ENCODE measurements around the gene RETN. TPM values are rescaled to one million over a fixed set of nuclear protein-coding genes. Genes with fewer than 3 reads are reported as not detected.

The RETN gene
- polyA plus RNA-seq, 1 of the 3 experiments (the other 2 are of a cell fraction) = not detected

DNA sequence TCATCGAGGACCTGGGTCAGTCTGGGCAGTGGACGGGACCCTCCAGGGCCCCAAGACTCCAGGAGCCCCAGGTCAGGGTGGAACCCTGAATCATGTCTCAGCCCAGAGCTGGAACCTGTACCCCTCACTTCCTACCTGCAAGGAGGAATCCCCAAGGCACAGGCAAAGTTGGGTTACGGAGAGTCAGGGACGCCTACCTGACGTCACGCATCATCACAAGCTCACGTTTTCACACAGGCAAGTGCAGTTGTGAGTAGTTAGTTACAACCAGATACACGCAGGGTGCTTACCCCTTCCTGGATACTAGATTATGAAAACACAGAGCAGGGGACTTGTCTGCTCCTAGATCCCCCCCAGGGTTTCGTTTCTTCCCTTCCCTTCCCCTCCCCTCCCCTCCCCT, 1.9 kb downstream of the RETN start:
- H3K9ac ChIP-seq = no peak overlapping the region
- ChIA-PET CTCF (interaction anchor here (0.9 to 4.3 kb wide), 5 partner anchors 10 to 316 kb away, joined by 3 to 16 read pairs (median 4); partner anchors contain the start of gene TRAPPC5), POLR2A (no interaction called here)
- TF ChIP-seq, protein P1, sequence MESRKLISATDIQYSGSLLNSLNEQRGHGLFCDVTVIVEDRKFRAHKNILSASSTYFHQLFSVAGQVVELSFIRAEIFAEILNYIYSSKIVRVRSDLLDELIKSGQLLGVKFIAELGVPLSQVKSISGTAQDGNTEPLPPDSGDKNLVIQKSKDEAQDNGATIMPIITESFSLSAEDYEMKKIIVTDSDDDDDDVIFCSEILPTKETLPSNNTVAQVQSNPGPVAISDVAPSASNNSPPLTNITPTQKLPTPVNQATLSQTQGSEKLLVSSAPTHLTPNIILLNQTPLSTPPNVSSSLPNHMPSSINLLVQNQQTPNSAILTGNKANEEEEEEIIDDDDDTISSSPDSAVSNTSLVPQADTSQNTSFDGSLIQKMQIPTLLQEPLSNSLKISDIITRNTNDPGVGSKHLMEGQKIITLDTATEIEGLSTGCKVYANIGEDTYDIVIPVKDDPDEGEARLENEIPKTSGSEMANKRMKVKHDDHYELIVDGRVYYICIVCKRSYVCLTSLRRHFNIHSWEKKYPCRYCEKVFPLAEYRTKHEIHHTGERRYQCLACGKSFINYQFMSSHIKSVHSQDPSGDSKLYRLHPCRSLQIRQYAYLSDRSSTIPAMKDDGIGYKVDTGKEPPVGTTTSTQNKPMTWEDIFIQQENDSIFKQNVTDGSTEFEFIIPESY (IDR thresholded peaks at IDR 0.05; ENCODE audit: borderline replicate concordance, low read depth) = no peak
- no peak for TF ChIP-seq FOXJ3 (CRISPR knock-in tag; IDR thresholded peaks at IDR 0.05)
- no peak for TF ChIP-seq TAF1 (IDR thresholded peaks at IDR 0.05; ENCODE audit: borderline replicate concordance, low read depth, low read length)
- no peak for TF ChIP-seq JUND (IDR thresholded peaks at IDR 0.05)
- no peak for TF ChIP-seq RFX5 (IDR thresholded peaks at IDR 0.05; ENCODE audit: low read length)
- TF ChIP-seq, protein P2, sequence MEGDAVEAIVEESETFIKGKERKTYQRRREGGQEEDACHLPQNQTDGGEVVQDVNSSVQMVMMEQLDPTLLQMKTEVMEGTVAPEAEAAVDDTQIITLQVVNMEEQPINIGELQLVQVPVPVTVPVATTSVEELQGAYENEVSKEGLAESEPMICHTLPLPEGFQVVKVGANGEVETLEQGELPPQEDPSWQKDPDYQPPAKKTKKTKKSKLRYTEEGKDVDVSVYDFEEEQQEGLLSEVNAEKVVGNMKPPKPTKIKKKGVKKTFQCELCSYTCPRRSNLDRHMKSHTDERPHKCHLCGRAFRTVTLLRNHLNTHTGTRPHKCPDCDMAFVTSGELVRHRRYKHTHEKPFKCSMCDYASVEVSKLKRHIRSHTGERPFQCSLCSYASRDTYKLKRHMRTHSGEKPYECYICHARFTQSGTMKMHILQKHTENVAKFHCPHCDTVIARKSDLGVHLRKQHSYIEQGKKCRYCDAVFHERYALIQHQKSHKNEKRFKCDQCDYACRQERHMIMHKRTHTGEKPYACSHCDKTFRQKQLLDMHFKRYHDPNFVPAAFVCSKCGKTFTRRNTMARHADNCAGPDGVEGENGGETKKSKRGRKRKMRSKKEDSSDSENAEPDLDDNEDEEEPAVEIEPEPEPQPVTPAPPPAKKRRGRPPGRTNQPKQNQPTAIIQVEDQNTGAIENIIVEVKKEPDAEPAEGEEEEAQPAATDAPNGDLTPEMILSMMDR (IDR thresholded peaks at IDR 0.05) = no peak
- TF ChIP-seq NRF1 (IDR thresholded peaks at IDR 0.05; ENCODE audit: low read depth, low read length) = no peak
- TF ChIP-seq TEAD4 (IDR thresholded peaks at IDR 0.05; ENCODE audit: borderline replicate concordance, insufficient read depth) = no peak
- TF ChIP-seq EP300 (IDR thresholded peaks at IDR 0.05; ENCODE audit: borderline replicate concordance in 1 of 2, low read depth in 1 of 2, low read length in 1 of 2) = no peak
- no peak for TF ChIP-seq NFIC (IDR thresholded peaks at IDR 0.05; ENCODE audit: borderline replicate concordance)
- TF ChIP-seq RAD21 (IDR thresholded peaks at IDR 0.05; ENCODE audit: low read length) = no peak
- TF ChIP-seq EZH2phosphoT487 (IDR thresholded peaks at IDR 0.05; ENCODE audit: borderline replicate concordance, low read depth) = no peak
- TF ChIP-seq CHD2 (IDR thresholded peaks at IDR 0.05; ENCODE audit: low read length, partially characterized antibody) = no peak
- TF ChIP-seq FOSL2 (IDR thresholded peaks at IDR 0.05; ENCODE audit: borderline replicate concordance, low read depth) = no peak
- TF ChIP-seq, protein P3, sequence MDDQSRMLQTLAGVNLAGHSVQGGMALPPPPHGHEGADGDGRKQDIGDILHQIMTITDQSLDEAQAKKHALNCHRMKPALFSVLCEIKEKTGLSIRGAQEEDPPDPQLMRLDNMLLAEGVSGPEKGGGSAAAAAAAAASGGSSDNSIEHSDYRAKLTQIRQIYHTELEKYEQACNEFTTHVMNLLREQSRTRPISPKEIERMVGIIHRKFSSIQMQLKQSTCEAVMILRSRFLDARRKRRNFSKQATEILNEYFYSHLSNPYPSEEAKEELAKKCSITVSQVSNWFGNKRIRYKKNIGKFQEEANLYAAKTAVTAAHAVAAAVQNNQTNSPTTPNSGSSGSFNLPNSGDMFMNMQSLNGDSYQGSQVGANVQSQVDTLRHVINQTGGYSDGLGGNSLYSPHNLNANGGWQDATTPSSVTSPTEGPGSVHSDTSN (IDR thresholded peaks at IDR 0.05) = no peak
- TF ChIP-seq GATA2 (CRISPR knock-in tag; IDR thresholded peaks at IDR 0.05) = no peak
- TF ChIP-seq TCF12 (IDR thresholded peaks at IDR 0.05) = no peak
- WGBS (ENCODE audit: low lambda C conversion rate) = 5% methylated on average over 7 of the region's 9 CpGs
- H3K36me3 ChIP-seq (replicated peaks in 1 of 2; ENCODE audit: control insufficient read depth in 1 of 2, insufficient read depth in 2 of 2, low read length in 1 of 2) = no peaks in the 10 kb centered on the region
- H3K4me3 ChIP-seq (ENCODE audit: low read depth in 2 of 2, low read length in 1 of 2) = no peak overlapping the region
- H4K20me1 ChIP-seq (ENCODE audit: insufficient read depth) = no peaks in the 10 kb centered on the region
- no peaks in the 10 kb centered on the region for H3K9me2 ChIP-seq
- no peak for DNase-seq
- no peaks in the 10 kb centered on the region for H3K4me1 ChIP-seq (ENCODE audit: control insufficient read depth in 1 of 2, insufficient read depth in 2 of 2, low read depth in 1 of 2, low read length in 1 of 2)
- peaks cover 57% of the 10 kb centered on the region for H3K27me3 ChIP-seq (ENCODE audit: insufficient read depth)
- H3K4me2 ChIP-seq = no peak overlapping the region
- no peaks in the 10 kb centered on the region for H3K9me3 ChIP-seq
- H3F3A ChIP-seq (replicated peaks; ENCODE audit: insufficient read depth) = no peaks in the 10 kb centered on the region
- no peak overlapping the region for H2AFZ ChIP-seq (ENCODE audit: low read depth)
- no peak overlapping the region for H3K27ac ChIP-seq (ENCODE audit: low read depth in 2 of 2, low read length in 1 of 2)
- no peaks in the 10 kb centered on the region for H3K79me2 ChIP-seq (ENCODE audit: insufficient read depth)

Data from SK-N-SH (cell line).